ENCODE data around the gene HOMER2. TPM values are rescaled to one million over a fixed set of nuclear protein-coding genes. Genes with fewer than 3 reads are reported as not detected.

HOMER2 gene
- total and polyA plus RNA-seq, 2 of the 13 experiments (the other 11 are each of a cell fraction or from before 2014, with no cell fraction given) = 12.9 to 14.1 TPM

DNA sequence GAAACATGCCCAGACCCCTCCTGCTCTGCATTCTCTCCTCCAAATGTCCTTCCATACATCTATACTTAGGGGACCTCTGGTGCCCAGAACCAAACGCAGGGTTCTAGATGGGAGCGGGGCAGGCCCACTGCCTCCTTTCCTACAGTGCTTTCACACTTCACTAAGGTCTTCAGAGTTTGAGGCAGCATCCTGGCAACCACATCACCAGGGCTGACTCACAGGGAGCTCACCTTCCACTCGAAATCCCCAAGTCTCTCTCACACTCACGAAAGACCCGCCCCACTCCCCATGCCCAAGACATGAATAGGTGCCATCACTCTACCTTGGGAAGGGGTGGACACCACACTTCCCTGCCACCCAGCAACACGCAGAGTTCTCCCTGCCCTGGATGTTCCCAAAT is 18.9 kb downstream of the HOMER2 start:
- POLR2A ChIA-PET = no interaction called here
- Histone ChIP-seq H3K4me1 (ENCODE audit: insufficient read depth, low read length) (peaks cover 6% of the 10 kb centered on the region; the same call in 1 of the 2 replicates), H3K36me3 (replicated peaks in 1 of 2; ENCODE audit: control insufficient read depth in 1 of 2, insufficient read depth in 2 of 2, low read length in 2 of 2) (no peaks in the 10 kb centered on the region), H3K9ac (ENCODE audit: insufficient read depth, low read depth, low read length) (no peak overlapping the region), H3K79me2 (ENCODE audit: insufficient read depth, low read length) (no peaks in the 10 kb centered on the region), H3K9me3 (ENCODE audit: low read length) (no peaks in the 10 kb centered on the region), H3K27ac (ENCODE audit: extremely low read length, insufficient read depth, low read length) (no peak overlapping the region), H3K4me3 (replicated peaks in 1 of 3; ENCODE audit: insufficient read depth in 1 of 3, low read depth in 2 of 3, low read length in 3 of 3) (no peak overlapping the region), H4K20me1 (ENCODE audit: insufficient read depth, low read length) (no peaks in the 10 kb centered on the region; the same call in none of the 2 replicates), H2AFZ (ENCODE audit: low read length) (no peak overlapping the region), H3K27me3 (ENCODE audit: control insufficient read depth in 1 of 2, insufficient read depth in 2 of 2, low read length in 2 of 2) (no peaks in the 10 kb centered on the region), H3K4me2 (ENCODE audit: low read depth, low read length) (no peak overlapping the region)
- in situ Hi-C loops (cut with HindIII; ENCODE audit: extremely low pct_ligation_motif_present, low pct_unique_long_range_greater_than_20kb) (no loop called here), intact Hi-C loops (cut with micrococcal nuclease; ENCODE audit: unreplicated experiment) (no loop called here)
- no TSS peak for BruUV-seq (replicated peaks)
- TF ChIP-seq ZNF337 (CRISPR knock-in tag; IDR thresholded peaks at IDR 0.05; ENCODE audit: borderline replicate concordance, low read depth) (no peak), NCOA1 (CRISPR knock-in tag; IDR thresholded peaks at IDR 0.05) (no peak), ZFP82 (CRISPR knock-in tag; IDR thresholded peaks at IDR 0.05; ENCODE audit: borderline replicate concordance) (no peak), ZNF674 (CRISPR knock-in tag; IDR thresholded peaks at IDR 0.05; ENCODE audit: low read depth) (no peak), ZFP1 (CRISPR knock-in tag; IDR thresholded peaks at IDR 0.05) (no peak)
- TF ChIP-seq, protein P1, sequence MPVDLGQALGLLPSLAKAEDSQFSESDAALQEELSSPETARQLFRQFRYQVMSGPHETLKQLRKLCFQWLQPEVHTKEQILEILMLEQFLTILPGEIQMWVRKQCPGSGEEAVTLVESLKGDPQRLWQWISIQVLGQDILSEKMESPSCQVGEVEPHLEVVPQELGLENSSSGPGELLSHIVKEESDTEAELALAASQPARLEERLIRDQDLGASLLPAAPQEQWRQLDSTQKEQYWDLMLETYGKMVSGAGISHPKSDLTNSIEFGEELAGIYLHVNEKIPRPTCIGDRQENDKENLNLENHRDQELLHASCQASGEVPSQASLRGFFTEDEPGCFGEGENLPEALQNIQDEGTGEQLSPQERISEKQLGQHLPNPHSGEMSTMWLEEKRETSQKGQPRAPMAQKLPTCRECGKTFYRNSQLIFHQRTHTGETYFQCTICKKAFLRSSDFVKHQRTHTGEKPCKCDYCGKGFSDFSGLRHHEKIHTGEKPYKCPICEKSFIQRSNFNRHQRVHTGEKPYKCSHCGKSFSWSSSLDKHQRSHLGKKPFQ (CRISPR knock-in tag; IDR thresholded peaks at IDR 0.05; ENCODE audit: insufficient replicate concordance) = no peak
- TF ChIP-seq, protein P2, sequence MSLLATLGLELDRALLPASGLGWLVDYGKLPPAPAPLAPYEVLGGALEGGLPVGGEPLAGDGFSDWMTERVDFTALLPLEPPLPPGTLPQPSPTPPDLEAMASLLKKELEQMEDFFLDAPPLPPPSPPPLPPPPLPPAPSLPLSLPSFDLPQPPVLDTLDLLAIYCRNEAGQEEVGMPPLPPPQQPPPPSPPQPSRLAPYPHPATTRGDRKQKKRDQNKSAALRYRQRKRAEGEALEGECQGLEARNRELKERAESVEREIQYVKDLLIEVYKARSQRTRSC (CRISPR knock-in tag; IDR thresholded peaks at IDR 0.05; ENCODE audit: low read depth) = no peak
- TF ChIP-seq, protein P3, sequence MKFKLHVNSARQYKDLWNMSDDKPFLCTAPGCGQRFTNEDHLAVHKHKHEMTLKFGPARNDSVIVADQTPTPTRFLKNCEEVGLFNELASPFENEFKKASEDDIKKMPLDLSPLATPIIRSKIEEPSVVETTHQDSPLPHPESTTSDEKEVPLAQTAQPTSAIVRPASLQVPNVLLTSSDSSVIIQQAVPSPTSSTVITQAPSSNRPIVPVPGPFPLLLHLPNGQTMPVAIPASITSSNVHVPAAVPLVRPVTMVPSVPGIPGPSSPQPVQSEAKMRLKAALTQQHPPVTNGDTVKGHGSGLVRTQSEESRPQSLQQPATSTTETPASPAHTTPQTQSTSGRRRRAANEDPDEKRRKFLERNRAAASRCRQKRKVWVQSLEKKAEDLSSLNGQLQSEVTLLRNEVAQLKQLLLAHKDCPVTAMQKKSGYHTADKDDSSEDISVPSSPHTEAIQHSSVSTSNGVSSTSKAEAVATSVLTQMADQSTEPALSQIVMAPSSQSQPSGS (CRISPR knock-in tag; IDR thresholded peaks at IDR 0.05) = no peak
- DNase-seq (ENCODE audit: low spot score) = no peak
- ATAC-seq = no peak
- no peak for FAIRE-seq
- CTCF ChIA-PET (ENCODE audit: low intra/inter-chr PET ratio, low total read pairs) = no interaction called here
- WGBS (ENCODE audit: low lambda C conversion rate) = 67% methylated on average over 6 of the region's 6 CpGs
